Activated CD4-positive, alpha-beta T cell treated with anti-CD3 and anti-CD28 coated beads, Interleukin-2, amount 10 ng/mL, durations not matched to agents 24 days and 14 days (primary cell): Measurements from ENCODE around the gene NFATC1. TPM values are rescaled to one million over a fixed set of nuclear protein-coding genes. Genes with fewer than 3 reads are reported as not detected.

Source experiments
- DNase-seq: peaks from one replicate; pipeline ENCODE4 v3.0.0; 2022
- H3K27ac Mint-ChIP-seq: one replicate; pipeline ENCODE4 v1.8.0; 2022; ENCODE audit warnings: mild to moderate bottlenecking, mixed read lengths
- H3K27me3 Mint-ChIP-seq: one replicate; pipeline ENCODE4 v1.8.0; 2022; ENCODE audit warnings: mixed read lengths
- H3K36me3 Mint-ChIP-seq: one replicate; pipeline ENCODE4 v1.8.0; 2022; ENCODE audit warnings: low read depth, mild to moderate bottlenecking, mixed read lengths
- H3K4me1 Mint-ChIP-seq: one replicate; pipeline ENCODE4 v1.8.0; 2021; ENCODE audit warnings: mixed read lengths
- H3K4me3 Mint-ChIP-seq: one replicate; pipeline ENCODE4 v1.8.0; 2022; ENCODE audit warnings: mild to moderate bottlenecking, moderate library complexity, mixed read lengths
- H3K9me3 Mint-ChIP-seq: one replicate; pipeline ENCODE4 v1.8.0; 2021; ENCODE audit warnings: mixed read lengths
- intact Hi-C: fragments of 100-400 bp; cut with micrococcal nuclease; formaldehyde crosslinking; loops from one replicate; pipeline ENCODE4 v1.15.1; 2023
- total RNA-seq: library from RNA; stranded (reverse); gene quantifications from 2 replicates; pipeline ENCODE4 v1.2.3, GENCODE V29; 2022

The NFATC1 gene
- total RNA-seq, 1 donor from 2014 or later: 105 TPM

- Mint-ChIP-seq H3K36me3 (peaks cover 38% of the 10 kb centered on the region), H3K9me3 (no peaks in the 10 kb centered on the region), H3K27me3 (no peaks in the 10 kb centered on the region), H3K4me3 (no peak overlapping the region), H3K4me1 (peaks cover 8% of the 10 kb centered on the region), H3K27ac (peak overlapping the region; percentile 15)
- DNase-seq: no peak
- intact Hi-C loops: loop anchor here (5.0 kb wide), 1 partner anchor 75 kb away; no protein-coding TSS in a partner anchor
Observed at GRCh38 chr18:79446931-79447330, 51.2 kb downstream of the NFATC1 start.

GRCh38 chr18:79447703-79448367 is 52.1 kb downstream of the NFATC1 start:
- Mint-ChIP-seq H3K9me3 (no peaks in the 10 kb centered on the region), H3K4me3 (no peak overlapping the region), H3K4me1 (peaks cover 8% of the 10 kb centered on the region), H3K36me3 (peaks cover 40% of the 10 kb centered on the region), H3K27ac (peak overlapping the region; percentile 15), H3K27me3 (no peaks in the 10 kb centered on the region)
- no peak for DNase-seq
- intact Hi-C loops: loop anchor here (5.0 kb wide), 1 partner anchor 74 kb away; no protein-coding TSS in a partner anchor

GRCh38 chr18:79448621-79449020 is 52.9 kb downstream of the NFATC1 start:
- Mint-ChIP-seq H3K9me3 (no peaks in the 10 kb centered on the region), H3K27ac (no peak overlapping the region), H3K4me1 (peaks cover 7% of the 10 kb centered on the region), H3K27me3 (no peaks in the 10 kb centered on the region), H3K4me3 (no peak overlapping the region), H3K36me3 (peaks cover 43% of the 10 kb centered on the region)
- intact Hi-C loops: loop anchor here (5.0 kb wide), 1 partner anchor 74 kb away; no protein-coding TSS in a partner anchor
- DNase-seq: no peak

- no peak overlapping the region for H3K4me3 Mint-ChIP-seq
- DNase-seq: no peak
- H3K4me1 Mint-ChIP-seq: peaks cover 7% of the 10 kb centered on the region
- H3K36me3 Mint-ChIP-seq: peaks cover 43% of the 10 kb centered on the region
- no peaks in the 10 kb centered on the region for H3K9me3 Mint-ChIP-seq
- peak overlapping the region; percentile 48 for H3K27ac Mint-ChIP-seq
- H3K27me3 Mint-ChIP-seq: no peaks in the 10 kb centered on the region
- intact Hi-C loops: loop anchor here (5.0 kb wide), 1 partner anchor 73 kb away; no protein-coding TSS in a partner anchor
Observed at GRCh38 chr18:79449551-79450288, 54.0 kb downstream of the NFATC1 start.

- H3K4me3 Mint-ChIP-seq: no peak overlapping the region
- H3K9me3 Mint-ChIP-seq: no peaks in the 10 kb centered on the region
- no peak overlapping the region for H3K27ac Mint-ChIP-seq
- H3K36me3 Mint-ChIP-seq: peaks cover 42% of the 10 kb centered on the region
- peaks cover 5% of the 10 kb centered on the region for H3K4me1 Mint-ChIP-seq
- intact Hi-C loops: no loop called here
- no peak for DNase-seq
- no peaks in the 10 kb centered on the region for H3K27me3 Mint-ChIP-seq
Observed at GRCh38 chr18:79450289-79451080, 54.8 kb downstream of the NFATC1 start.

- intact Hi-C loops: no loop called here
Observed at GRCh38 chr18:79451237-79452125, 55.8 kb downstream of the NFATC1 start.

GRCh38 chr18:79452190-79452990 is 56.7 kb downstream of the NFATC1 start:
- Mint-ChIP-seq H3K4me3 (no peak overlapping the region), H3K27ac (no peak overlapping the region), H3K4me1 (peaks cover 3% of the 10 kb centered on the region), H3K9me3 (no peaks in the 10 kb centered on the region), H3K27me3 (no peaks in the 10 kb centered on the region), H3K36me3 (peaks cover 47% of the 10 kb centered on the region)
- intact Hi-C loops: no loop called here
- no peak for DNase-seq

More at GRCh38 chr18:79451237-79452125, 55.8 kb downstream of the NFATC1 start:
- no peak overlapping the region for H3K4me3 Mint-ChIP-seq
- H3K27ac Mint-ChIP-seq: no peak overlapping the region
- no peak for DNase-seq
- no peaks in the 10 kb centered on the region for H3K27me3 Mint-ChIP-seq
- H3K9me3 Mint-ChIP-seq: no peaks in the 10 kb centered on the region
- peaks cover 3% of the 10 kb centered on the region for H3K4me1 Mint-ChIP-seq
- H3K36me3 Mint-ChIP-seq: peaks cover 42% of the 10 kb centered on the region

- Mint-ChIP-seq H3K9me3 (no peaks in the 10 kb centered on the region), H3K4me3 (no peak overlapping the region), H3K4me1 (no peaks in the 10 kb centered on the region), H3K27me3 (no peaks in the 10 kb centered on the region), H3K27ac (no peak overlapping the region), H3K36me3 (peaks cover 46% of the 10 kb centered on the region)
- intact Hi-C loops: no loop called here
- DNase-seq: no peak
Observed at GRCh38 chr18:79452991-79453645, 57.4 kb downstream of the NFATC1 start.

GRCh38 chr18:79453816-79454735 is 58.3 kb downstream of the NFATC1 start:
- H3K4me3 Mint-ChIP-seq: no peak overlapping the region
- intact Hi-C loops: no loop called here
- H3K9me3 Mint-ChIP-seq: no peaks in the 10 kb centered on the region
- no peak for DNase-seq
- H3K4me1 Mint-ChIP-seq: no peaks in the 10 kb centered on the region
- H3K36me3 Mint-ChIP-seq: peaks cover 45% of the 10 kb centered on the region
- H3K27me3 Mint-ChIP-seq: no peaks in the 10 kb centered on the region
- H3K27ac Mint-ChIP-seq: no peak overlapping the region

GRCh38 chr18:79455261-79455660 is 59.5 kb downstream of the NFATC1 start:
- Mint-ChIP-seq H3K36me3 (peaks cover 44% of the 10 kb centered on the region), H3K27me3 (no peaks in the 10 kb centered on the region), H3K9me3 (no peaks in the 10 kb centered on the region), H3K27ac (no peak overlapping the region), H3K4me3 (no peak overlapping the region), H3K4me1 (peaks cover 4% of the 10 kb centered on the region)
- intact Hi-C loops: no loop called here
- DNase-seq: no peak

GRCh38 chr18:79456105-79456980 is 60.6 kb downstream of the NFATC1 start:
- H3K4me1 Mint-ChIP-seq: peaks cover 4% of the 10 kb centered on the region
- H3K27me3 Mint-ChIP-seq: no peaks in the 10 kb centered on the region
- intact Hi-C loops: no loop called here
- DNase-seq: no peak
- no peak overlapping the region for H3K4me3 Mint-ChIP-seq
- no peaks in the 10 kb centered on the region for H3K9me3 Mint-ChIP-seq
- H3K36me3 Mint-ChIP-seq: peaks cover 36% of the 10 kb centered on the region
- peak overlapping the region; percentile 48 for H3K27ac Mint-ChIP-seq
